ENCODE data around the gene STMN3.
"Not testable (repeated sequence)": the region's sequence is repeated elsewhere in the genome, so short reads cannot be mapped to it uniquely, and the experiment has no call there.

Gene STMN3

GRCh38 chr20:63636752-63637628, 16.2 kb downstream of the STMN3 start:
- no peak for DNase-seq (ENCODE audit: low read depth in 2 of 2)

- DNase-seq (ENCODE audit: low read depth in 2 of 2), result peak in 1 of 2 donors; percentile 58
Measured at GRCh38 chr20:63635431-63636141, 17.6 kb downstream of the STMN3 start.

GRCh38 chr20:63633732-63634131, 19.5 kb downstream of the STMN3 start:
- DNase-seq (ENCODE audit: low read depth in 2 of 2), result no peak

- DNase-seq (ENCODE audit: low read depth in 2 of 2), result not testable (repeated sequence)
Measured at GRCh38 chr20:63631426-63631825, 21.8 kb downstream of the STMN3 start.

GRCh38 chr20:63630956-63631355, 22.3 kb downstream of the STMN3 start:
- not testable (repeated sequence) for DNase-seq (ENCODE audit: low read depth in 2 of 2)

- DNase-seq (ENCODE audit: low read depth in 2 of 2), result peak; percentile 64 to 66
Measured at GRCh38 chr20:63628246-63628975, 24.8 kb downstream of the STMN3 start.

GRCh38 chr20:63627751-63628245, 25.4 kb downstream of the STMN3 start:
- no peak for DNase-seq (ENCODE audit: low read depth in 2 of 2)

- DNase-seq (ENCODE audit: low read depth in 2 of 2), result peak; percentile 87 to 90
Measured at GRCh38 chr20:63627129-63627750, 26.0 kb downstream of the STMN3 start.

- DNase-seq (ENCODE audit: low read depth in 2 of 2), result peak; percentile 60 to 69
Measured at GRCh38 chr20:63626424-63627128, 26.6 kb downstream of the STMN3 start, which contains the start of gene GMEB2. Gene GMEB2, minus strand, starts transcription at chr20:63627101. Its CDS starts 7,704 bp downstream, at chr20:63619397.

GRCh38 chr20:63625771-63626423, 27.3 kb downstream of the STMN3 start:
- no peak for DNase-seq (ENCODE audit: low read depth in 2 of 2)

- no peak for DNase-seq (ENCODE audit: low read depth in 2 of 2)
Measured at GRCh38 chr20:63624486-63624885, 28.7 kb downstream of the STMN3 start.

GRCh38 chr20:63622732-63623131, 30.5 kb downstream of the STMN3 start:
- no peak for DNase-seq (ENCODE audit: low read depth in 2 of 2)

GRCh38 chr20:63622096-63622495, 31.1 kb downstream of the STMN3 start:
- no peak for DNase-seq (ENCODE audit: low read depth in 2 of 2)

GRCh38 chr20:63620991-63621390, 32.2 kb downstream of the STMN3 start:
- DNase-seq (ENCODE audit: low read depth in 2 of 2), result no peak

GRCh38 chr20:63619505-63619904, 33.7 kb downstream of the STMN3 start:
- DNase-seq (ENCODE audit: low read depth in 2 of 2), result no peak

- DNase-seq (ENCODE audit: low read depth in 2 of 2), result no peak
Measured at GRCh38 chr20:63619086-63619485, 34.1 kb downstream of the STMN3 start.

- no peak for DNase-seq (ENCODE audit: low read depth in 2 of 2)
Measured at GRCh38 chr20:63618291-63618980, 34.8 kb downstream of the STMN3 start.

- DNase-seq (ENCODE audit: low read depth in 2 of 2), result no peak
Measured at GRCh38 chr20:63617876-63618265, 35.4 kb downstream of the STMN3 start.

- no peak for DNase-seq (ENCODE audit: low read depth in 2 of 2)
Measured at GRCh38 chr20:63617092-63617875, 35.9 kb downstream of the STMN3 start.
